HG03565 (cell line): ENCODE measurements around the gene GREM1.
A peak's percentile ranks its signal among the peaks of the same experiment; 100 is the strongest.

Source experiments
- ATAC-seq: cut with Tn5 transposase; IDR thresholded peaks from one replicate; pipeline ENCODE4 v1.9.1; 2021; ENCODE audit warnings: mild to moderate bottlenecking, moderate library complexity; ENCODE audit not compliant: unreplicated experiment

GREM1 gene

DNA sequence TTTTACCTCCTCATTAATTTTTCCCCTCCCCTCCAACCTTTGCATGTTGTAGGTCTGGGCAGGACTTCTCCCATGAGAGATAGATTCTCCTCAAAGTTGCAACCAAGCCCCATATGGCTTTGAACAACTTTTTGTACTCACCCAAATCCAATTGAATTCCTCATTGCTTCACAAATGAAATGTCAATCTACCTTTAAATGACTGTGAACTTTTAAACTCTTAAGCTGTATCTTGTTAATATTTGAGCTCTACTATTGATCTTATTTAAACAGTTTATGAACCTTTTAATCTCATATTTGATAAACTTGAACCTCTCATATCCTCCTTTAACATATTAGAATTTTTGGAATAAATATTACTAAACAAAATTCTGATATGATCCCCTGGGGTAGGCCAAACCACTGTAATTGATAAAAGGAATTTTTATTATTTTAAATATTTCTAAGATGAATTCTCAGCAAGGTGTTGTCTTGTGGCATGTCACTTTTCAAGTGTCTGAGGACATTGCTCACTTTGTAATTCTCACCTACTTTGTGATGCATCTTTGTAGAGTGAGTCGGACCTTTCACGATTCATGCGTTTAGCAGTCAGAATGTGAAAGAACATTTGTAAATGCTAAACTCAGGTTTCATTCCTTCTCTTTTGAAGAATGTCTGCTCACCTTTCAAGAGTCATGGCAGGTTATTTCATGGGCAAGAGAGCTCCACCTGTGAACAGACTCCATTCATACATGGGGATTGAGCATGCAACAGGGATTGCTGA is 23.4 kb upstream of the GREM1 start:
- ATAC-seq = no peak

DNA sequence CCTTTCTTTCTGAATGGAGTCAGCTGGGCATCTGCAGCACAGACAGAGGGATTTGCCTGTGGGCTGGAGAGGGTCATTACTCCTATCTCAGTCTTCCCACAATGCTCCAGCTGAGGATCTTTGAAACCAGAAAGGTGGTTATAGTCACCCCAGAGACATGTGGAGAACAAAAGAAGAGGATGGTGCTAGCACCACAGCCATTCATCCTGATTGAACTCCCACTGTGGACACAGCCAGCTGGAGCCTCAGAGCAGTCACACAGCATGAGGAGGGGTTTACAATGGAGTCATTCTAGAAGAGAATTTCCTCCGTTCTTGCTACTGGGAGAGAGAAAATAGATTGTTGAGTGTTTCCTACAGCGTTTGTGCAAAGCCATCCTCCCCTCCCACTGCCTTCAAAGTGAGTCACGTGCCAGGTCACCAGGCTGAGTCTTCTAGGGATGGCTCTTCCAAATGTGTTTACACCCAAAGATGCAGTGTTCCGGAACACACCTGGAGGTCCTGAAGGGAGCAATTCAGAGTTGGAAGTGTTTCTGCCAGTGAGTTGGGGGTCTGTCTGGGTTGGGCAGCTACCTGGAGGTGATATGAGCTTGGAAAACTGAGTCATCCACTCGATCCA is 18.9 kb upstream of the GREM1 start:
- no peak for ATAC-seq

DNA sequence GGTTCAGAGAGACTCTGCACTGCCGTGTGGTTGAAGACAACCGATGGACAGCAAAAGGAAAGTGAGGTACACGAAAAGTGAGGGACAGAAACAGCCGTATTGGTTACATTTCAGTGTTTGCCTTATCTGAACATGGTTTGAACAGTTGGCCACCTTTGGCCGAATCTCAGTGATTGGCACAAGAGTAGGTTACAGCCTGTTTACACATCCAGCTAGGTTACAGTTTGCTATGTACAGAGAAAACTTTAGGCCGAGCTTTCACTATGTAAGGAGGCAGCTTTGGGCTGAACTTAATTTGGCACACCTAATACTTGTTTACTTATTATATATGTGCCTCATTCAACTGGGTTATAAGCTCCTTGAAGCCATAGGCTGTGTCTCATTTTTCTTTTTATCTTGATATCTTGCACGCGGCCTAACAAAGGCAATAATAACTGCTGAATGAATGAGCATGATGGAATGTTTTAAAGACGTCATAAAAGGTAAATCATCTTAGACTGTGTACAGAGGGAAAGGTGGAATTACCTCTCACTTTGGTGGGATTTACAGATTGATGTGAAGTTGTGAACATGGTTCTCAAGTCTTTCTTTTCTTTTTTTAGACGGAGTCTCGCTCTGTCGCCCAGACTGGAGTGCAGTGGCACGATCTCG is 17.2 kb upstream of the GREM1 start:
- ATAC-seq = no peak

DNA sequence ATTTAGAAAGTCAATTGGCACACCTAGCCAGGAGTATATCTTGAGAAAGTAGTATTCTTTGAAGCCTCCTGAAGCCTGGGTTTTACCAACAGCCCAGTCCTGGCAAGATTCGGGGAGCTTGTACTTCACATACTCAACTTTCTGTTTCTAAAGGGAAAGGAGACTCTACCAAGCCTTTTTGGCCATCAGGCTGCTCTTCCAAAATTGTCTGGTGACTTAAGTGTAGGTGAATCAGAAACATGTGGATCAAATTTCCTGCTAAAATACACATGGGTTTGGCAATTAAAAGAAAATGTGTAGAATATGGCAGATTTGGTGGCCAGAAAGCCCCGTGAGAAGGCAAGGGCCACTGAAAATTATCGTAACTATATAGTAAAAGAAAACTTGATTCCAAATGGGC is 15.9 kb upstream of the GREM1 start:
- no peak for ATAC-seq

DNA sequence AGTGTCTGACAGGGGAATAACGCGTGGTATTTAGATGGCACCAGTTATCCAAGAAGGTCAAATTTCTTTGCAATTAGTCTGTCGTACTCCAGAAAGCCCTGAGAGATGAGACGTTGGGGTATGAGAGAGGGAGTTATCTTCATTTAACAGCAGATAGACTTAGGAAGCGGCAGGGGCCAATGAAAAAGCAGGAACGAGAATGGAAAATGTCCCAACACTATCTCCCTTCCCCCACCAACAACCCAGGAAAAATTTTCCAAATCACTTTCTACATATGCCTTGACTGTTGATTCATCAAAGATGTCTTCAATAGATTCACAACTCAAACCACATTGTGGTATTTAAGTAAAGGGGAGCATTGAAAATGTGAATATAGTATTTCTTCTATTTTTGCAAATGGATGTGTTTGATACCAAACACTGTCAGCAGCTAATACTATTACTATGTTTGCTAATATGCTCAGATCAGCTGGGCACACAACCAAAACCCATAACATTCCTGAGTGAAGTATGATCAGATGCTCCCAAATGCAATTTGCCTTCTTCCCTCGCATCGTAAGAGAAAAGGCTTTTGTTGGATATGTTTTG is 13.3 kb upstream of the GREM1 start:
- ATAC-seq = no peak

DNA sequence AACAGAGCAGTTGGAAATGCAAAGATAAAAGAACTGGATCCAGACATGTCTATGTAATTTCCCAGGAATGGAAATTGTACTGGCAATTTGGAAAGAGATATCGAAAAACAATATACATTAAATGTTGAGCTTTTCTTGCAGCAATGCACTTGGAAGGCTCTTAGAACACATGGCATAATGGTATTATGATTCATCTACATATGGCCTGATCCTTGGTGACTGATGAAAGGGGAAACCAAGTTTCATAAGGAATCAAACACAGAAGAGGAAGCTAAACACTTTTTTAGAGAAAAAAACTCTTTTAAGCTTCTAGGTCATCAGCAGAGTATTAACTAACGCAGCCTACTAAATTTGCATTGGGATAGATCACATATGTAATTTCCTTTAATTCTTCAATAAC is 12.4 kb upstream of the GREM1 start:
- ATAC-seq = no peak

DNA sequence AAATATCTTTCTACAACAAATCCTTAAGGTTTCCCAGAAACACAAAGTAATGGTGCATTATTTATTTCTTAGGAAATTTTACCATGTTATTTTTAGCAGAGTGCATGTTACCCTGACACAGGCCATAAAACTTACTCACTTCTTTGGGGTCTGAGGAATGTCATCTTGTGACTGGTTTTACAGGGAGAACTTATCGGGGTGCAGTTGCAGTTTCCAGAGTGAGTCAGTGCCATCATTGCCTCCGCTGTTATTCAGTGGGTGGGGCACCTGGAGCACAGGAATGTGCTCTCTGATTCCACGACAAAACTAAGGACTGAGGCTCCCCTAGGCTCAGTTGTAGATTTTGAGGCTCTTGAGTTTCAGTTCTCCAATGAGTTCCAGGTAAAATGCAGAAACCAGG is 11.1 kb upstream of the GREM1 start:
- ATAC-seq = no peak

DNA sequence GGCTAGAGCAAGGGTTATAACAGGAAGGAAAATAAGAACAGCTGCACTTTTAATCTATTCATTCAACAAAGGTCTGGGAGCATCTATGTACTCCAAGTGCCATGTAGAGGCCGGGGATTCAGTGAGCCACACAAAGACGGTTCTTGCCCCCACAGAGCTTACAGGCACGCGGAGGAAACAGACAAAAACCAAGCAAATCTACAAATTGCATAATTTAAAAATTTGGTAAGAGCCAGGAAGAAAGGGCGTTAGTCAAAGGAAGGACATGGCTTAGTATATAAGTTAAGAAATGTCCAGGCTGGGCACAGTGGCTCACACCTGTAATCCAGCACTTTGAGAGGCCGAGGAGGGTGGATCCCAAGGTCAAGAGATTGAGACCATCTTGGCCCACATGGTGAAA is 10.4 kb upstream of the GREM1 start:
- ATAC-seq = no peak

DNA sequence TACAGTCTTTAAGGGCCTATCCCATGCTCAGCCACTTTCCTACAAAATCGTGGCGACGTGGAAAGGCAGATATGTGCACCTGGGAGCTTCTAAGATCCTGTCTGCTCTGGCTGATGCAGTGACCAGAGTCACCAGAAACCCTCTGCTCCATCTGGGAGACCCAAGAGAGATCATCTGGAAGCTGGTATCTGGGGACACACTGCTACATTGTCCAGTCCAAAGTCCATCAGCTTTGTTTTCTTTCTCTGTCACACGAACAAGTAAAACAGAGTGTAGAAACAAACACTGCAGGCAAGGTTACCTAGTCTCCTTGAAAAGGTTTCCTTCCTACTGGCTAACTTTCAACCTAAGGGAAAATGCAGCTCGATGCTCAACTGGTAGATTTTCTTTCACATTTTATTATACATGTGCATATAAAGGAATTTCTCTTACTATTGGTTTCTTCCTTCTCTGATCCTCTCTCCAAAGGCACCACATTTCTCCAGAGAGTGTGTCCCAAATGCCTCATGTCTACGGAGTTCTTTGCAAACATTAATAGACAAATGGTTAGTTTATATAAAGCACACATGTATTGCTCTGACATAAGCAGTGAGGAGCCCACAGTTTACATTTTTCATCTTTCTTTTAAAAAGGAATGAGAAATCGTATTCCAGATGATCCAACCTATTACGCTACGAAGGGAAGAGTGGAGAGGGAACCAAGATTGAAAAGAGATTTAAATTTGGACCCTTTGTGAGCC is 8.3 kb upstream of the GREM1 start:
- no peak for ATAC-seq

DNA sequence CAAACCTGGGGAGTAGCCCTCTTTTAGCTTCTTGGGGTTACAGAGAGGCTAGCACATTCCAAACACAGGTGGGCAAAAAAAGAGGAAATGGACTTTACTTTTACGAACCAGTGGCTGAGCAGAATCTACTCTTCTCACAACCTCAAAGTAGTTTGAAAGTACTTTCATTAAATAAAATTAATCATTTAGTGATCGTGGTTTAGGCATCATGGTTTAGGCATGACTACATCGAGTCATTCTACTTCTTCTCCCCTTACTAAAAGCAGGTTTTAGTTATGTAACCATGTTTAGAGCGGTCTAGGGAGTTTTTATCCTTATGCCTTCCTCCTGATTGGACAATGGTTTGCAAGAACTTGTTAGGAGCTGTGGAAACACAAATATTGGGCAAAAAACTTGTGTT is 2.5 kb upstream of the GREM1 start:
- ATAC-seq = no peak

DNA sequence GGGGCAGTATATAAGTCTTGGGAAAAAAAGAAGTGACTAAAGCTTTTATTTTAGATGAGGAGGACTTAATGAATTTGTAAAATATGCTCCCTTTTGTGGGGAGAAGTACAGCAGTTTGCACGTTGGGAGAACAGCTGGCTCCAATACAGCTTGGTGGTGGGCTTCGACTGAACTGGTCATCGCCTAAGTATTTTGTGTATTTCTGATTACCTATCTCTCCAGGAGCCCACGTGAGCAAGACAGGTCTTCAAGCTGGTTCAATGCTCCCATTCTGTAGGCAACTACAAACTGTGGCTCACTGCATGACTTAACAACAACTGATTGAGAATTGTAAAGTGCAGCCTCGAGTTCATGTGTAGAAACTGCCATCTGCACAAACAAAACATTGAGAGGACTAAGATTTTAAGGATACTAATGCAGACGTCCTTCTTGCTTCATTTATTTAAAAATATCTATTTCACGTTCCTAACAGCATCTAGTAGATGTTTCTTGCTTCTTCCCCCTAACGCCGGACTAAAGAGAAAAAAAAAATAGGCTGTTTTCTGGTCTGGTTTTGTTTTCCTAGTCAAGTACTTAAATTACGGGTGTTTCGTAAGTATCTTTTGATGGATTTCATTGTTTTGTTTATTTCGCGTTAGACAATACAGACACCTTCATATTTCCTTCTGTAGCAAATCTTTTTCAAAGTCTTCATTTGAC is 1.4 kb upstream of the GREM1 start:
- no peak for ATAC-seq

DNA sequence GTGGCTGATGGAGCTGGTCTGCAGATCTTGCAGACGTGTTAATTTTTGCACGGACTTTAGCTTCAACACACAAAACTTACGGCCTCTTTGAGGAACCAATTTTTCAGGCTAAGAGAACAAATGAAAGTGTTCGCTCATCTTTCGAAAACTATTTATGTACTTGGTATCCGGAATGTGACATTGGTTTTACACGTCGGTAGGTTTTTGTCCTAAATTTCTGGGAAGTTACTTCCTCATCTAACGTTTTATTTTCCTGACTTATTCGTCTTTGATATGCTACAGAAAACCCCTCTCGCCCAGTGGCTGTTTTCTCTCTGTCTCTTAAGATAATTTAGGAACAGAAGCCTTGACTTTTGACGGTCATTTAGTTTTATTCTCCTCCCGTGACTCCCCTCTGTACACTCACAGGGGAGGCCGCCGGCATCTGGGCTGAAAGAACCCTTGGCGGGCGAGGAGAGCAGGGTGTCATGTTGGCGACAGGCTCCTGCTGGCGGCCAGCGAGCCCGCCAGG is 834 bp upstream of the GREM1 start:
- ATAC-seq = no peak

DNA sequence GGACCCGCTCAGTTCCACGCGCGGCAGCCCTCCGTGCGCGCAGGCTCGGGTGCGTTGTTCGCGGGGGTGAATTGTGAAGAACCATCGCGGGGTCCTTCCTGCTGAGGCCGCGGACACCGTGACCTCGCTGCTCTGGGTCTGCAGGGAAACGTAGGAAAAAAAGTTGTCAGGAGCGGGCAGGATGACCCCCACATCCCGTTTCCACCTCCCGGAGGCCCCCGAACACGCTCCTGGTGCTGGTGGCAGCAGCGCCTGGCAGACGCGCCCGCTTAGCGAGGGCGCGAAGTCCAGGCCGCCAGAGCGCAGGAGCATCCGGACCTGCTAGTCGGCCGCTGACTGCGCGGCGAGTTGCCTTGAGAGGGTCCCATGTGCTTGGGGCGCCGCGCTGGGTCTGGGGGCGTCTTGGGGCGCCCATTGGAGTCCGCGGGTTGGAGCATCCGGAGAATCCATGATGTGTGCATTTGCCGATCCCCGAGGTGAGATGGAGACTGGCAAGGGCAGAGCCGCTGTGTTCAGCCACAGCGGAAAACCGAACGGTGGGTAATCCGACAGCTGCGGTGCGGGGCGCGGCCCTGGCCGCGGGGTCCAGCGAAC is 520 bp downstream of the GREM1 start:
- no peak for ATAC-seq

DNA sequence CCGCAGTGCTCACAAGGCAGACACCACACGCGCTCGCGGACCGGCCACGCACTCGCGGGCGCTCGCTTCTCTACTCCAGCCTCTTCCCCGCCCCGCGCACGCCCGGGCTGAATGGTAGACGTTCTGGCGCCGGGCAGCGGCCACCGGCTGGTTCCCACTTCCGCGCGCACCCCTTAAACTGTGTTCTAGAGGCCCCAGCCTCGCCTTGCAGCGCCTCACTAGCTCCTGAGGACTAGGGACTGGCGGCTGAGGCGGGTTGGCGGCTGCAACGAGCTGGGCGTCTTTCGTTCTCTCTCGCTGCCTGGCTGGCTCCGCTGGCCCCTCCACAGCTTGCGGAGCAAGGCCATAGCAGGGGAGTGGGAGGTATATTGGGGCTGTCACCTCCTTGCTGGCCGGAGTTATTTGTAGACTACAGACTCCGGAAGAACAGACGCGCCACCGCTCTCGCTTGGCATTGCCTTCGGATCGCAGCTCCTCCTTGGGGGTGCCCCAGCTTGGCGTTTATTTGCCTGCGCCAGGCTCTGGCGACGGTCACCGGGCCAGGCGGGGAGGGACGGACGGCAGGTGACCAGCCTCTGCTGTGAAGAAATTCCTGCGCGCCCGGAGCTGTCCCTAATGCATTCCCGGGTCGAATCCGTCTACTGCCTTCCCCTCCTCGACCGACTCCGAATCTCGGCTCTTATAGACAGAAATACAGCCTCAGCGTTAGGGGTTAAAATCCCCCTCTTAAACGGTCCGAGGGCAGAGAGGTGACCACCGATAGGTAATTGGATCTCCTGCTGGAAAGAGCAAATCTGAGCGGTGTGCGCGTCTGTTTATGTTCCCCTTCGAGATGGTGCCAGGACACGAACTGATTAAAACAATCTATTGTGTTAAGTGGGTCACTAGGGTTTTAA is 1.3 kb downstream of the GREM1 start:
- no peak for ATAC-seq

DNA sequence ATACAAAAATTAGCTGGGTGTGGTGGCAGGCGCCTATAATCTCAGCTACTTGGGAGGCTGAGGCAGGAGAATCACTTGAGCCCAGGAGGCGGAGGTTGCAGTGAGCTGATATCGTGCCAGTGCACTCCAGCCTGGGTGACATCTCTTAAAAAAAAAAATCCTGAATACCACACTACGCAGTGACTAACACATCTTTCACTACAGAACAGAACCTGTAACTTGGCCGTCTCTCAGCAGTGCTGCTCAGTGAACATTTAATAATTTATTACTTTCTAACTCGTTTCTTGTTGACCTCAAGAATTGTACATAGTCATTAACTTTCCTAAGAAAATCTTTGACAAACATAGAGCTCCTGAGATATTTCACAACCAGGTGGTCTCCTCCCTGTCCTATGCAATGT is 3.8 kb downstream of the GREM1 start:
- ATAC-seq = no peak

DNA sequence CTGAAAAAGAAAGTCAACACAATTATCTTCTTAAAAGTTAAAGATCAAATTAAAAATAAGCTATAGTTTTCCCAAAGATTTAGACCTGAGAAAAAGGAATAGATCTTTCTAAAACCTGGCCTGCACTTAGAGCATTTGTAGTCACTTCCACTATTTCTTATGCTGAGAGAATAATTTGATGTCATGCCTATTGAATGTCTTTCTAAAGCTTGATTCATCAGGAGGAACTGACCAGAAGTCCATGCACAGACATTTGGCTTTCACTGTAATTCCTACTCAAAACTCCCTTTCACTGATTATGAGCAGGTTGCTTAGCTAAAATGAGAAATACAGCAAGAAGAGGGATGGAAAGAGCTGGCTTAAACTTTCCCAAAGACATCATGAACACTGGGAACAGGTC is 4.3 kb downstream of the GREM1 start:
- ATAC-seq = no peak

DNA sequence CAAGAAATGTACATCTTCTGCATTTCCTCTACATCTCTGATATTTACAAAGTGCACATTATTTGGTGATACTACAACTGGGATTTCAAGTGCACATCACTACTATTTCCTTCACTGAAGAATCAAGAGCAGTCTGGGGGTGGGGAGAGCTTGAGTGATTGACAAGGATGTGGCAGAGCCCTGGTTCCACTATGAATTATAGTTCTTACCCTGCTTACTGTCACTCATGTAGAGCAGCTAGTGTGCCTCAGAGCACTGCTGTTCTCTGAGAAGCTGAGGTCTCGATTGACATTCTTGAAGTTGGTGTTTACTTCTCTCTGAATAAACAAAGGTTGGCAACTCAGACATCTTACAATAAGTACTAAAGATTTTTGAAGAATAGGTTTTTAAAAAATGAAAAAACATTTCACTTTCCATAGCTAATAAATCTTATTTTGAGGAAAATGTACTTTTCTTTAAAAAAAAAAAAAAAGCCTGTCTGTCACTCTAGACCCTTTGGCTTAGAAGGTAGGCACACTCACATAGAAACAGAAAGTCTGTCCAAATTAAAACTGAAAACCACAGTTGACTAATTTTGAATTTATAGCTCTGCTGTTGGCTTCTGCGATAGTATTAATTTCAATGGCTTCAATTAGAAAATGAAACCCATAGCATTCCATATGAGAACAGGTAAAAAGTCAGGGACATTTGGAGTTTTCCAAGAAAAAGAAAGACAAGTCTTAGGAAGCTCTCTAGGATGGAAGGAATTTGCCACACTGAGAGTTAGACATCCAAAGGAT is 5.6 kb downstream of the GREM1 start:
- ATAC-seq = peak; percentile 90

DNA sequence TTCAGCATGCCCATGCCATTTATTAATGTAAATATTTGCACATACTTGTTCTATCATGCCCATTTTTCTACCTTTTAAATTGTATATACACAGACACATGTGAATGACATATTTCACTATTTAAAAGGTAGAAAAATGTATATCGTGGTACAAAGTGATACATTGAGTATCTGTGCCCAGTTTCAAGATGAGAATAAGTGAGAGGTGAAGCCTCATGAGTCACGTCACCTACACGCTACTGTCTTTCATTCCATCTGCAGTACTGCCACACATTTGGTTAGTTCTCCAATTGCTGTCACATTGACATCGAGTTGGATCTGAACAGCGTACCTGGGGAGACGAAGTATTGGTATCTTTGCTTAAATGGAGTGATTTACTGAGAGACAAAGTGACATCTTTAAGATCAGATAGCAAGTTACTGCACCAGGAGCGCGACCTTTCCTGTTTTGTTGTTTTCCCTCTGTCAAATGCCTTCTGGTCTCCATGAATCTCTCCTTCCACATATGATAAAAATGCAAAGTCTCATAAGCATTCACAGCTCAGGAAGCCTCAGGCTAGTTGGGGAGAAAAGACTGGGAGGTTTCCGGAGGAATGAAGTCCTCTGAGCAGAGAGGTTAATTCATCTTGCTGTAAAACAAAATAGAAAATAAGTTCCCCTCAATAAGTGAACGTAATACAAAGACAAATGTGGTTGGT is 12.0 kb downstream of the GREM1 start:
- ATAC-seq = no peak
